ENCODE results near the gene CNGB1. TPM values are rescaled to one million over a fixed set of nuclear protein-coding genes. Genes with fewer than 3 reads are reported as not detected.

CNGB1 gene
- total and polyA plus RNA-seq, 2 of the 13 experiments (the other 11 are each of a cell fraction or from before 2014, with no cell fraction given), result 0.02 to 0.15 TPM

DNA sequence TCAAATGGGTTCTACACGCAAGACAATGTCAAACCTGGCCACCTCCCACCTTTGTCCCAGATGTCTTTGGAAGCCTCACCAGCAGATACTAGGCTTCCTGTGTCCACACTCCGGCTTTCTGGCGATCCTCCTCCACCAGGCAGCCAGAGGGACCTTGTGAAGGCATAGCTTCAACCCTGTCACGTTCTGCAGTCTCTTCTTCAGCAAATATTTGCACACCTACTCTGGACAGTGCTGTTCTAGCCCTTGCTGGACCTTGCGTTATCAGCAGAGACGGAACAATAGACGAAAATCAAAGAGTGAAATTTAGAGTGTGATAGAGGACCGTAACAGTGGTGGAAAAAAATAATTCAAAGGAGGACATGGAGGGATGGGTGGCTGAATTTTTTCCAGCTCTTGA lies 130.1 kb downstream of the CNGB1 start (continued):
- no peak for TF ChIP-seq NR1H2 (CRISPR knock-in tag; IDR thresholded peaks at IDR 0.05; ENCODE audit: borderline replicate concordance, low read depth)
- TF ChIP-seq, protein P1, sequence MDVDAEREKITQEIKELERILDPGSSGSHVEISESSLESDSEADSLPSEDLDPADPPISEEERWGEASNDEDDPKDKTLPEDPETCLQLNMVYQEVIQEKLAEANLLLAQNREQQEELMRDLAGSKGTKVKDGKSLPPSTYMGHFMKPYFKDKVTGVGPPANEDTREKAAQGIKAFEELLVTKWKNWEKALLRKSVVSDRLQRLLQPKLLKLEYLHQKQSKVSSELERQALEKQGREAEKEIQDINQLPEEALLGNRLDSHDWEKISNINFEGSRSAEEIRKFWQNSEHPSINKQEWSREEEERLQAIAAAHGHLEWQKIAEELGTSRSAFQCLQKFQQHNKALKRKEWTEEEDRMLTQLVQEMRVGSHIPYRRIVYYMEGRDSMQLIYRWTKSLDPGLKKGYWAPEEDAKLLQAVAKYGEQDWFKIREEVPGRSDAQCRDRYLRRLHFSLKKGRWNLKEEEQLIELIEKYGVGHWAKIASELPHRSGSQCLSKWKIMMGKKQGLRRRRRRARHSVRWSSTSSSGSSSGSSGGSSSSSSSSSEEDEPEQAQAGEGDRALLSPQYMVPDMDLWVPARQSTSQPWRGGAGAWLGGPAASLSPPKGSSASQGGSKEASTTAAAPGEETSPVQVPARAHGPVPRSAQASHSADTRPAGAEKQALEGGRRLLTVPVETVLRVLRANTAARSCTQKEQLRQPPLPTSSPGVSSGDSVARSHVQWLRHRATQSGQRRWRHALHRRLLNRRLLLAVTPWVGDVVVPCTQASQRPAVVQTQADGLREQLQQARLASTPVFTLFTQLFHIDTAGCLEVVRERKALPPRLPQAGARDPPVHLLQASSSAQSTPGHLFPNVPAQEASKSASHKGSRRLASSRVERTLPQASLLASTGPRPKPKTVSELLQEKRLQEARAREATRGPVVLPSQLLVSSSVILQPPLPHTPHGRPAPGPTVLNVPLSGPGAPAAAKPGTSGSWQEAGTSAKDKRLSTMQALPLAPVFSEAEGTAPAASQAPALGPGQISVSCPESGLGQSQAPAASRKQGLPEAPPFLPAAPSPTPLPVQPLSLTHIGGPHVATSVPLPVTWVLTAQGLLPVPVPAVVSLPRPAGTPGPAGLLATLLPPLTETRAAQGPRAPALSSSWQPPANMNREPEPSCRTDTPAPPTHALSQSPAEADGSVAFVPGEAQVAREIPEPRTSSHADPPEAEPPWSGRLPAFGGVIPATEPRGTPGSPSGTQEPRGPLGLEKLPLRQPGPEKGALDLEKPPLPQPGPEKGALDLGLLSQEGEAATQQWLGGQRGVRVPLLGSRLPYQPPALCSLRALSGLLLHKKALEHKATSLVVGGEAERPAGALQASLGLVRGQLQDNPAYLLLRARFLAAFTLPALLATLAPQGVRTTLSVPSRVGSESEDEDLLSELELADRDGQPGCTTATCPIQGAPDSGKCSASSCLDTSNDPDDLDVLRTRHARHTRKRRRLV (CRISPR knock-in tag; IDR thresholded peaks at IDR 0.05), result no peak
- TF ChIP-seq NR2F6 (IDR thresholded peaks at IDR 0.05), result peak; percentile 57
- peak; percentile 93 for TF ChIP-seq NR2F6 (CRISPR knock-in tag; IDR thresholded peaks at IDR 0.05)
- TF ChIP-seq, protein P2, sequence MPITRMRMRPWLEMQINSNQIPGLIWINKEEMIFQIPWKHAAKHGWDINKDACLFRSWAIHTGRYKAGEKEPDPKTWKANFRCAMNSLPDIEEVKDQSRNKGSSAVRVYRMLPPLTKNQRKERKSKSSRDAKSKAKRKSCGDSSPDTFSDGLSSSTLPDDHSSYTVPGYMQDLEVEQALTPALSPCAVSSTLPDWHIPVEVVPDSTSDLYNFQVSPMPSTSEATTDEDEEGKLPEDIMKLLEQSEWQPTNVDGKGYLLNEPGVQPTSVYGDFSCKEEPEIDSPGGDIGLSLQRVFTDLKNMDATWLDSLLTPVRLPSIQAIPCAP (CRISPR knock-in tag; IDR thresholded peaks at IDR 0.05; ENCODE audit: low read depth), result no peak
- no peak for TF ChIP-seq ELF1 (CRISPR knock-in tag; IDR thresholded peaks at IDR 0.05)
- no peak for TF ChIP-seq ZNF615 (CRISPR knock-in tag; IDR thresholded peaks at IDR 0.05; ENCODE audit: borderline replicate concordance)
- TF ChIP-seq, protein P3, sequence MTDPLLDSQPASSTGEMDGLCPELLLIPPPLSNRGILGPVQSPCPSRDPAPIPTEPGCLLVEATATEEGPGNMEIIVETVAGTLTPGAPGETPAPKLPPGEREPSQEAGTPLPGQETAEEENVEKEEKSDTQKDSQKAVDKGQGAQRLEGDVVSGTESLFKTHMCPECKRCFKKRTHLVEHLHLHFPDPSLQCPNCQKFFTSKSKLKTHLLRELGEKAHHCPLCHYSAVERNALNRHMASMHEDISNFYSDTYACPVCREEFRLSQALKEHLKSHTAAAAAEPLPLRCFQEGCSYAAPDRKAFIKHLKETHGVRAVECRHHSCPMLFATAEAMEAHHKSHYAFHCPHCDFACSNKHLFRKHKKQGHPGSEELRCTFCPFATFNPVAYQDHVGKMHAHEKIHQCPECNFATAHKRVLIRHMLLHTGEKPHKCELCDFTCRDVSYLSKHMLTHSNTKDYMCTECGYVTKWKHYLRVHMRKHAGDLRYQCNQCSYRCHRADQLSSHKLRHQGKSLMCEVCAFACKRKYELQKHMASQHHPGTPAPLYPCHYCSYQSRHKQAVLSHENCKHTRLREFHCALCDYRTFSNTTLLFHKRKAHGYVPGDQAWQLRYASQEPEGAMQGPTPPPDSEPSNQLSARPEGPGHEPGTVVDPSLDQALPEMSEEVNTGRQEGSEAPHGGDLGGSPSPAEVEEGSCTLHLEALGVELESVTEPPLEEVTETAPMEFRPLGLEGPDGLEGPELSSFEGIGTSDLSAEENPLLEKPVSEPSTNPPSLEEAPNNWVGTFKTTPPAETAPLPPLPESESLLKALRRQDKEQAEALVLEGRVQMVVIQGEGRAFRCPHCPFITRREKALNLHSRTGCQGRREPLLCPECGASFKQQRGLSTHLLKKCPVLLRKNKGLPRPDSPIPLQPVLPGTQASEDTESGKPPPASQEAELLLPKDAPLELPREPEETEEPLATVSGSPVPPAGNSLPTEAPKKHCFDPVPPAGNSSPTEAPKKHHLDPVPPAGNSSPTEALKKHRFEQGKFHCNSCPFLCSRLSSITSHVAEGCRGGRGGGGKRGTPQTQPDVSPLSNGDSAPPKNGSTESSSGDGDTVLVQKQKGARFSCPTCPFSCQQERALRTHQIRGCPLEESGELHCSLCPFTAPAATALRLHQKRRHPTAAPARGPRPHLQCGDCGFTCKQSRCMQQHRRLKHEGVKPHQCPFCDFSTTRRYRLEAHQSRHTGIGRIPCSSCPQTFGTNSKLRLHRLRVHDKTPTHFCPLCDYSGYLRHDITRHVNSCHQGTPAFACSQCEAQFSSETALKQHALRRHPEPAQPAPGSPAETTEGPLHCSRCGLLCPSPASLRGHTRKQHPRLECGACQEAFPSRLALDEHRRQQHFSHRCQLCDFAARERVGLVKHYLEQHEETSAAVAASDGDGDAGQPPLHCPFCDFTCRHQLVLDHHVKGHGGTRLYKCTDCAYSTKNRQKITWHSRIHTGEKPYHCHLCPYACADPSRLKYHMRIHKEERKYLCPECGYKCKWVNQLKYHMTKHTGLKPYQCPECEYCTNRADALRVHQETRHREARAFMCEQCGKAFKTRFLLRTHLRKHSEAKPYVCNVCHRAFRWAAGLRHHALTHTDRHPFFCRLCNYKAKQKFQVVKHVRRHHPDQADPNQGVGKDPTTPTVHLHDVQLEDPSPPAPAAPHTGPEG (CRISPR knock-in tag; IDR thresholded peaks at IDR 0.05), result no peak
- 0 out of 2 replicates have a peak, but pooled peaks have one; percentile 40 for TF ChIP-seq ZNF160 (CRISPR knock-in tag; IDR thresholded peaks at IDR 0.05)
- no peak for TF ChIP-seq ZNF543 (CRISPR knock-in tag; IDR thresholded peaks at IDR 0.05)

All from HepG2 (cell line).